OCI-LY7 (cell line): ENCODE results near the gene PLCB3.

Experiments used
- EZH2phosphoT487 ChIP-seq: fragments of 200-600 bp; sonication (generic); IDR thresholded peaks from 2 replicates; pipeline ENCODE4 v1.6.1; 2018; ENCODE audit warnings: low read depth, borderline replicate concordance, mild to moderate bottlenecking, mixed run types, antibody characterized with exemption, low read length, moderate library complexity, mixed read lengths
- TF ChIP-seq, protein P1 (sequence below): fragments of 200-600 bp; sonication (generic); conservative IDR thresholded peaks from 2 replicates; pipeline ENCODE4 v1.5.1; 2014; ENCODE audit warnings: mild to moderate bottlenecking, antibody characterized with exemption, low read length, moderate library complexity, mixed read lengths

DNA sequence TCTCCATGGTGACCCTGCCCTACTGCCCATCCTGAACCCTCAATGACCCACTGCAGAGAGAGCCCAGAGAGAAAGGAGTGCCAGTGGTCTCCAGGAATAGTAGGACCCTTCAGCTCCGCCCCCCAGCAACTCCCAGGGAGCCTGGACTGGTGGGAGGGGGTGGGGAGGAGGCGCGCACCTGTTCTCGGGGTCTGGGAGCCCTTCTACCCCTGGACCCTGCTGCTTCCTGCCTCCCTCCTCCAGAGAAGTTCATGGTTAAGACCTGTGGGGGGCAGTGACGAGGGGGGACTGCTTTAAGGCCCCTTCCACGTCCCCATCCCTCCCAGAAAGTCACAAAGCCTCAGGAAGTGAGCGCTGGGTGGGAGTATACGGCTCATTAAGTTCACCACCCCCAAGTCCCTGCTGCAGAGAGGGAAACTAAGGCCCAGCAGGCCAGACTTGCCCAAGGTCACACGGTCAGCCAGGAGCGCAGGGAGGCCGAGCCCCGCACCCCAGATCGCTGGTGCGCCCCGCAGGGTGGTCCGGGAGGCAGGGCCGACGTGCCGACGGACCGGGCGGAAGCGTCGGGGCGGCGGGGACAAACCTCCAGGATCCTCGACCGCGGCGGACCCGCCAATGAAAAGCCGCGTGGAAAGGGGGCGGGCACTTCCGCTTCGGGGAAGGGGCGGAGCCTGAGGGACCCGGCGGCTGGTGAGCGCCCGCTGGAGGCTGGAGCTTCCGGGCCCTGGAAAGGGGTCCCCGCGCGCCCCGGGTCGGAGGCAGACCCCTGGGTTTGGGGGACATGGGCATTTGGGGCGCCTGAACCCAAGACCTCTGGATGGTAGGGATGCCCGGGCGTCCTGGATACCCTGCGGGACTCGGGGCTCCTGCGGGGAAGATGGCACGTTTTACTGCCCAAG, 25.5 kb upstream of the PLCB3 start, which contains the start of the genes NUDT22 and TRPT1:
- TF ChIP-seq, protein P1, sequence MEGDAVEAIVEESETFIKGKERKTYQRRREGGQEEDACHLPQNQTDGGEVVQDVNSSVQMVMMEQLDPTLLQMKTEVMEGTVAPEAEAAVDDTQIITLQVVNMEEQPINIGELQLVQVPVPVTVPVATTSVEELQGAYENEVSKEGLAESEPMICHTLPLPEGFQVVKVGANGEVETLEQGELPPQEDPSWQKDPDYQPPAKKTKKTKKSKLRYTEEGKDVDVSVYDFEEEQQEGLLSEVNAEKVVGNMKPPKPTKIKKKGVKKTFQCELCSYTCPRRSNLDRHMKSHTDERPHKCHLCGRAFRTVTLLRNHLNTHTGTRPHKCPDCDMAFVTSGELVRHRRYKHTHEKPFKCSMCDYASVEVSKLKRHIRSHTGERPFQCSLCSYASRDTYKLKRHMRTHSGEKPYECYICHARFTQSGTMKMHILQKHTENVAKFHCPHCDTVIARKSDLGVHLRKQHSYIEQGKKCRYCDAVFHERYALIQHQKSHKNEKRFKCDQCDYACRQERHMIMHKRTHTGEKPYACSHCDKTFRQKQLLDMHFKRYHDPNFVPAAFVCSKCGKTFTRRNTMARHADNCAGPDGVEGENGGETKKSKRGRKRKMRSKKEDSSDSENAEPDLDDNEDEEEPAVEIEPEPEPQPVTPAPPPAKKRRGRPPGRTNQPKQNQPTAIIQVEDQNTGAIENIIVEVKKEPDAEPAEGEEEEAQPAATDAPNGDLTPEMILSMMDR: peak; percentile 66
- TF ChIP-seq EZH2phosphoT487: no peak
